ENCODE data around the gene DROSHA.

DROSHA gene

GRCh38 chr5:31412324-31412723 lies 119.6 kb downstream of the DROSHA start:
- DNase-seq (ENCODE audit: low read depth, low spot score): peak; percentile 23
- in situ Hi-C loops (cut with HindIII; ENCODE audit: low sequenced_read_pairs): no loop called here
- H3K4me3 ChIP-seq (ENCODE audit: low read depth, low read length): no peak overlapping the region
- TF ChIP-seq CTCF (IDR thresholded peaks at IDR 0.05; ENCODE audit: low read depth, low read length): no peak

- TF ChIP-seq CTCF (IDR thresholded peaks at IDR 0.05; ENCODE audit: low read depth, low read length): no peak
- no peak overlapping the region for H3K4me3 ChIP-seq (ENCODE audit: low read depth, low read length)
- in situ Hi-C loops (cut with HindIII; ENCODE audit: low sequenced_read_pairs): no loop called here
- no peak for DNase-seq (ENCODE audit: low read depth, low spot score)
Measured at GRCh38 chr5:31410089-31410488, 121.8 kb downstream of the DROSHA start.

- peak; percentile 63 for DNase-seq (ENCODE audit: low read depth, low spot score)
- H3K4me3 ChIP-seq (ENCODE audit: low read depth, low read length): no peak overlapping the region
- in situ Hi-C loops (cut with HindIII; ENCODE audit: low sequenced_read_pairs): no loop called here
- no peak for TF ChIP-seq CTCF (IDR thresholded peaks at IDR 0.05; ENCODE audit: low read depth, low read length)
Measured at GRCh38 chr5:31408814-31409213, 123.1 kb downstream of the DROSHA start.

- in situ Hi-C loops (cut with HindIII; ENCODE audit: low sequenced_read_pairs): no loop called here
- H3K4me3 ChIP-seq (ENCODE audit: low read depth, low read length): no peak overlapping the region
- peak; percentile 14 for DNase-seq (ENCODE audit: low read depth, low spot score)
- TF ChIP-seq CTCF (IDR thresholded peaks at IDR 0.05; ENCODE audit: low read depth, low read length): no peak
Measured at GRCh38 chr5:31407921-31408693, 123.8 kb downstream of the DROSHA start.

GRCh38 chr5:31404325-31404724 lies 127.6 kb downstream of the DROSHA start:
- in situ Hi-C loops (cut with HindIII; ENCODE audit: low sequenced_read_pairs): no loop called here
- TF ChIP-seq CTCF (IDR thresholded peaks at IDR 0.05; ENCODE audit: low read depth, low read length): no peak
- no peak for DNase-seq (ENCODE audit: low read depth, low spot score)
- H3K4me3 ChIP-seq (ENCODE audit: low read depth, low read length): no peak overlapping the region

- no peak overlapping the region for H3K4me3 ChIP-seq (ENCODE audit: low read depth, low read length)
- TF ChIP-seq CTCF (IDR thresholded peaks at IDR 0.05; ENCODE audit: low read depth, low read length): no peak
- in situ Hi-C loops (cut with HindIII; ENCODE audit: low sequenced_read_pairs): no loop called here
- DNase-seq (ENCODE audit: low read depth, low spot score): no peak
Measured at GRCh38 chr5:31401691-31402090, 130.2 kb downstream of the DROSHA start.

Measured in astrocyte of the spinal cord (primary cell).